Esophagus squamous epithelium (tissue), 4 donors: ENCODE results near the gene ADAMTS8.

Source experiments
- POLR2A ChIP-seq, 4 donors: fragments of 450-650 bp; IDR thresholded peaks; one replicate each; pipeline ENCODE4 v1.6.1; 2017; ENCODE audit warnings: antibody characterized with exemption in 4 of 4, mild to moderate bottlenecking in 4 of 4, moderate library complexity in 3 of 4
- TF ChIP-seq, protein P1 (sequence below), 6 experiments: fragments of 450-650 bp in 4 of 6; fragments of 200-600 bp in 2 of 6; sonication (generic) in 2 of 6; IDR thresholded peaks; one replicate each; pipeline ENCODE4 v1.5.1; 2016 to 2019; ENCODE audit warnings: antibody characterized with exemption in 6 of 6, mild to moderate bottlenecking in 4 of 6, moderate library complexity in 4 of 6

GRCh38 chr11:130469181-130469580, 40.8 kb upstream of the ADAMTS8 start:
- TF ChIP-seq, protein P1, sequence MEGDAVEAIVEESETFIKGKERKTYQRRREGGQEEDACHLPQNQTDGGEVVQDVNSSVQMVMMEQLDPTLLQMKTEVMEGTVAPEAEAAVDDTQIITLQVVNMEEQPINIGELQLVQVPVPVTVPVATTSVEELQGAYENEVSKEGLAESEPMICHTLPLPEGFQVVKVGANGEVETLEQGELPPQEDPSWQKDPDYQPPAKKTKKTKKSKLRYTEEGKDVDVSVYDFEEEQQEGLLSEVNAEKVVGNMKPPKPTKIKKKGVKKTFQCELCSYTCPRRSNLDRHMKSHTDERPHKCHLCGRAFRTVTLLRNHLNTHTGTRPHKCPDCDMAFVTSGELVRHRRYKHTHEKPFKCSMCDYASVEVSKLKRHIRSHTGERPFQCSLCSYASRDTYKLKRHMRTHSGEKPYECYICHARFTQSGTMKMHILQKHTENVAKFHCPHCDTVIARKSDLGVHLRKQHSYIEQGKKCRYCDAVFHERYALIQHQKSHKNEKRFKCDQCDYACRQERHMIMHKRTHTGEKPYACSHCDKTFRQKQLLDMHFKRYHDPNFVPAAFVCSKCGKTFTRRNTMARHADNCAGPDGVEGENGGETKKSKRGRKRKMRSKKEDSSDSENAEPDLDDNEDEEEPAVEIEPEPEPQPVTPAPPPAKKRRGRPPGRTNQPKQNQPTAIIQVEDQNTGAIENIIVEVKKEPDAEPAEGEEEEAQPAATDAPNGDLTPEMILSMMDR (IDR thresholded peaks at IDR 0.05), result no peak
- no peak for TF ChIP-seq POLR2A (IDR thresholded peaks at IDR 0.05)
